HCT116 (cell line): Measurements from ENCODE around the gene PPP1R1C. TPM values are rescaled to one million over a fixed set of nuclear protein-coding genes. Genes with fewer than 3 reads are reported as not detected.

ENCODE experiments used
- ATAC-seq: fragments of 200-7000 bp; cut with Tn5 transposase; 2 replicates; pipeline ENCODE4 v1.9.1; 2020; ENCODE audit warnings: mild to moderate bottlenecking, moderate library complexity
- BruUV-seq: library from RNA; stranded (reverse); fragments of 400-500 nt; replicated peaks from 2 replicates; lab custom pipeline; 2021; lab: Mats Ljungman, UMichigan
- CTCF ChIA-PET: fragments of 300-600 bp; sonication (Branson Sonifier 250); formaldehyde crosslinking; loops from one replicate; lab custom pipeline; 2021; ENCODE audit warnings: antibody characterized with exemption; lab: Charles Lee
- POLR2A ChIA-PET: fragments of 300-600, 350-600 bp; sonication (Branson Sonifier 250); formaldehyde crosslinking; loops from one replicate; lab custom pipeline; 2021; ENCODE audit warnings: antibody characterized with exemption; lab: Charles Lee
- RAD21 ChIA-PET, 2 experiments: fragments of 300-600 bp; sonication (Branson Sonifier 250); formaldehyde crosslinking; loops; one replicate each; lab custom pipeline; 2023; ENCODE audit warnings: low total read pairs in 2 of 2; ENCODE audit not compliant: uncharacterized antibody in 2 of 2, unreplicated experiment in 2 of 2, low non-redundant PET in 1 of 2; lab: Charles Lee
- DNase-seq: peaks from one replicate; pipeline ENCODE4 v3.0.0-alpha.2; 2010; ENCODE audit warnings: low read depth, low spot score
- H2AFZ ChIP-seq: fragments of 200-600 bp; shearing (Covaris generic), sonication (generic); 2 replicates; pipeline ENCODE4 v1.6.1; 2017; ENCODE audit warnings: low read depth, mixed run types, mixed read lengths, antibody characterized with exemption, low read length; ENCODE audit not compliant: poor library complexity, severe bottlenecking
- H3K27ac ChIP-seq: 2 replicates; pipeline ENCODE4 v1.5.1; 2012; ENCODE audit warnings: low read depth, low read length
- H3K27me3 ChIP-seq: fragments of 200-600 bp; sonication (generic); 2 replicates; pipeline ENCODE4 v1.6.1; 2016; ENCODE audit warnings: mixed run types, low read length, mixed read lengths; ENCODE audit not compliant: insufficient read depth
- H3K36me3 ChIP-seq, 2 experiments: fragments of 200-500 bp in 1 of 2; fragments of 200-600 bp in 1 of 2; sonication (Bioruptor generic) in 1 of 2; sonication (generic) in 1 of 2; 2 replicates each; pipeline versions ENCODE4 v1.5.1 to v1.6.1; 2014 to 2016; ENCODE audit warnings: low read length in 2 of 2, inconsistent platforms in 1 of 2, mixed read lengths in 1 of 2, mixed run types in 1 of 2; ENCODE audit not compliant: insufficient read depth in 2 of 2, control insufficient read depth in 1 of 2
- H3K4me1 ChIP-seq, 2 experiments: fragments of 200-600 bp in 1 of 2; sonication (generic) in 1 of 2; 2 replicates each; pipeline versions ENCODE4 v1.5.1 to v1.6.1; 2012 to 2017; ENCODE audit warnings: low read length in 2 of 2, inconsistent platforms in 1 of 2, mild to moderate bottlenecking in 1 of 2, mixed read lengths in 1 of 2, mixed run types in 1 of 2, moderate library complexity in 1 of 2; ENCODE audit not compliant: insufficient read depth in 2 of 2, control insufficient read depth in 1 of 2
- H3K4me2 ChIP-seq: fragments of 200-600 bp; sonication (generic); 2 replicates; pipeline ENCODE4 v1.6.1; 2017; ENCODE audit warnings: mixed run types, low read length, mixed read lengths
- H3K4me3 ChIP-seq, 2 experiments: fragments of 200-600 bp in 1 of 2; sonication (generic) in 1 of 2; replicated peaks in 1 of 2; 2 replicates each; pipeline ENCODE4 v1.5.1; 2011 to 2016; ENCODE audit warnings: low read length in 2 of 2, control low read depth in 1 of 2, low read depth in 1 of 2, mild to moderate bottlenecking in 1 of 2, mixed read lengths in 1 of 2, mixed run types in 1 of 2
- H3K79me2 ChIP-seq: fragments of 200-600 bp; sonication (generic); 2 replicates; pipeline ENCODE4 v1.6.1; 2017; ENCODE audit warnings: mild to moderate bottlenecking, mixed run types, low read length, moderate library complexity, mixed read lengths; ENCODE audit not compliant: insufficient read depth
- H3K9ac ChIP-seq: fragments of 200-600 bp; sonication (generic); 2 replicates; pipeline ENCODE4 v1.6.1; 2016; ENCODE audit warnings: low read length, mixed read lengths
- H3K9me2 ChIP-seq: fragments of 200-600 bp; sonication (generic), shearing (Covaris generic); 2 replicates; pipeline ENCODE4 v1.6.1; 2017; ENCODE audit warnings: mixed run types, mild to moderate bottlenecking, moderate library complexity; ENCODE audit not compliant: insufficient read depth
- H3K9me3 ChIP-seq, 2 experiments: fragments of 200-500 bp in 1 of 2; fragments of 200-600 bp in 1 of 2; sonication (Bioruptor generic) in 1 of 2; sonication (generic) in 1 of 2; 2 replicates each; pipeline ENCODE4 v1.6.1; 2014 to 2017; ENCODE audit warnings: low read length in 2 of 2, mixed read lengths in 2 of 2, inconsistent platforms in 1 of 2, low read depth in 1 of 2, mild to moderate bottlenecking in 1 of 2, mixed run types in 1 of 2, moderate library complexity in 1 of 2; ENCODE audit not compliant: control insufficient read depth in 1 of 2, insufficient read depth in 1 of 2
- H4K20me1 ChIP-seq: fragments of 200-600 bp; sonication (generic), shearing (Covaris generic); 2 replicates; pipeline ENCODE4 v1.6.1; 2017; ENCODE audit warnings: mixed run types, mild to moderate bottlenecking, moderate library complexity; ENCODE audit not compliant: insufficient read depth
- CBX3 ChIP-seq: IDR thresholded peaks from 2 replicates; pipeline ENCODE4 v1.6.1; 2012; ENCODE audit warnings: low read depth
- ELF1 ChIP-seq: IDR thresholded peaks from 2 replicates; pipeline ENCODE4 v1.6.1; 2012; ENCODE audit warnings: low read depth, borderline replicate concordance
- FOSL1 ChIP-seq: IDR thresholded peaks from 2 replicates; pipeline ENCODE4 v1.6.1; 2012; ENCODE audit warnings: low read depth
- POLR2A ChIP-seq: IDR thresholded peaks from 2 replicates; pipeline ENCODE4 v1.7.0; 2011; ENCODE audit warnings: borderline replicate concordance; ENCODE audit not compliant: insufficient read depth, insufficient read length; ENCODE audit errors: extremely low read depth
- POLR2AphosphoS5 ChIP-seq: IDR thresholded peaks from 2 replicates; pipeline ENCODE4 v1.6.1; 2011; ENCODE audit warnings: mild to moderate bottlenecking, low read depth, low read length, moderate library complexity
- RAD21 ChIP-seq: IDR thresholded peaks from 2 replicates; pipeline ENCODE4 v1.6.1; 2012; ENCODE audit warnings: low read depth, mild to moderate bottlenecking
- SP1 ChIP-seq: IDR thresholded peaks from 2 replicates; pipeline ENCODE4 v1.6.1; 2012; ENCODE audit warnings: low read depth
- TCF7L2 ChIP-seq: IDR thresholded peaks from 2 replicates; pipeline ENCODE4 v1.7.0; 2011; ENCODE audit warnings: borderline replicate concordance, inconsistent platforms; ENCODE audit not compliant: insufficient read depth, insufficient read length; ENCODE audit errors: extremely low read depth
- ZFX ChIP-seq: fragments of 450-650 bp; IDR thresholded peaks from 2 replicates; pipeline ENCODE4 v1.6.1; 2017
- intact Hi-C: fragments of 100-400 bp; cut with micrococcal nuclease; formaldehyde crosslinking; loops from 2 replicates; pipeline ENCODE4 v1.10.0; 2022
- total RNA-seq: library from RNA; stranded (reverse); gene quantifications from one replicate; pipeline ENCODE4 v1.2.1, GENCODE V29; 2021; ENCODE audit not compliant: unreplicated experiment
- TF ChIP-seq, protein P1 (sequence below): IDR thresholded peaks from 2 replicates; pipeline ENCODE4 v1.6.1; 2012
- TF ChIP-seq, protein P2 (sequence below): IDR thresholded peaks from 2 replicates; pipeline ENCODE4 v1.6.1; 2011; ENCODE audit warnings: mild to moderate bottlenecking, low read length, moderate library complexity; ENCODE audit not compliant: insufficient replicate concordance; ENCODE audit errors: extremely low read depth

PPP1R1C gene
- total RNA-seq, 1 experiment from 2014 or later, result 17.8 TPM

DNA sequence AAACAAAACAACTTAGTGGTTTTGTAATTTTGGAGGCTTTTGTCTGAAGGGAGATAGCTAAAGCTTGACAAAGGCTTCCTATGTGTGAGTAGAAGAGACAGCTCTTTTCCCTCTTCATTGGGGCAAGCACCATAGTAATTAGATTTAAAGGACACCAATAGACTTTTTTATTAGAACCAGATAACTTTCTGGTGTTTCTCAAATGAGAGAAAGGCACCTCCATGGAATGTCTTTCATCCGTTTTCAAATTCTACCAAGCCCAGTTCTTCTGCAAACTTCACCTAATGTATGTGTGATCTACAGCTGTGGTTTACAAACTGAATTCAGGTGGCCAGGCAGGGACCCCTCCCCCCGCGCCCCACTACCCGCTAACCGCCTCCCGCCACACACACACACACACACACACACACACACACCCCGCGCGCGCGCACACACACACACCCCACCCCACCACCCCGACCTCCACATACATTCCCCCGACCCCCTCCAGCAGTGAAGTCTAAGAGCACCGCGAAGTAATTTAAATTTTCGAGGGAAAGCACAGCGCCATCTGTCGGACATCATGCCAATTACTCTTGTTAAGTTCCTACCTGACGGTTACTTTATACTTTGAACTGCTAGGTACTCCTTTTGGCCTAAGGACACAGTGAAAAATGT, 31.6 kb upstream of the PPP1R1C start (continued):
- TF ChIP-seq, protein P1, sequence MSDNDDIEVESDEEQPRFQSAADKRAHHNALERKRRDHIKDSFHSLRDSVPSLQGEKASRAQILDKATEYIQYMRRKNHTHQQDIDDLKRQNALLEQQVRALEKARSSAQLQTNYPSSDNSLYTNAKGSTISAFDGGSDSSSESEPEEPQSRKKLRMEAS, result 0 out of 2 replicates have a peak, but pooled peaks have one; percentile 40
- TF ChIP-seq TCF7L2, result peak; percentile 45
- 0 out of 2 replicates have a peak, but pooled peaks have one; percentile 20 for TF ChIP-seq POLR2AphosphoS5
- no peak; the same call in 1 of the 2 replicates for TF ChIP-seq SP1

DNA sequence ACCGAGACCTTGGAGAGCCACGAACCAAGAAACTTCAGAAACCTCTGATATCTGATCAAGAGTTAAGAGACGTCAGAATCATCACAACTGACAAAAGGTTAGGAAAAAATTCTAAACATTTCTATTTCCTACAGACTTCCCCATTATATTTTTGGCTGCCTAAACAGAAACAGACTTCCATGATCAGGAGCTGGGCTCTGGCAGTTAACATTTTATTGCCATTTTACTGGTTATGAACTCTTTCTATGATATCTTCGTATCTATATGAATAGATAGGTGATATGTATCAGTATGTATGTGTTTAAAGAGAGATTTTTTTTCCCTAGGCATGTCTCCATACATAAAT, 31.1 kb upstream of the PPP1R1C start:
- peak overlapping the region; percentile 98 for H3K27ac ChIP-seq
- H3K9ac ChIP-seq, result peak overlapping the region; percentile 61
- intact Hi-C loops, result loop anchor here (5.0 kb wide), 1 partner anchor 172 kb away; no protein-coding TSS in a partner anchor
- BruUV-seq, result TSS peak; percentile 77
- H3K4me2 ChIP-seq, result peak overlapping the region; percentile 59
- no peak for TF ChIP-seq FOSL1
- no peak for TF ChIP-seq POLR2A
- TF ChIP-seq CBX3, result no peak
- TF ChIP-seq ELF1, result no peak
- no peak for TF ChIP-seq RAD21
- TF ChIP-seq ZFX, result no peak
- TF ChIP-seq, protein P2, sequence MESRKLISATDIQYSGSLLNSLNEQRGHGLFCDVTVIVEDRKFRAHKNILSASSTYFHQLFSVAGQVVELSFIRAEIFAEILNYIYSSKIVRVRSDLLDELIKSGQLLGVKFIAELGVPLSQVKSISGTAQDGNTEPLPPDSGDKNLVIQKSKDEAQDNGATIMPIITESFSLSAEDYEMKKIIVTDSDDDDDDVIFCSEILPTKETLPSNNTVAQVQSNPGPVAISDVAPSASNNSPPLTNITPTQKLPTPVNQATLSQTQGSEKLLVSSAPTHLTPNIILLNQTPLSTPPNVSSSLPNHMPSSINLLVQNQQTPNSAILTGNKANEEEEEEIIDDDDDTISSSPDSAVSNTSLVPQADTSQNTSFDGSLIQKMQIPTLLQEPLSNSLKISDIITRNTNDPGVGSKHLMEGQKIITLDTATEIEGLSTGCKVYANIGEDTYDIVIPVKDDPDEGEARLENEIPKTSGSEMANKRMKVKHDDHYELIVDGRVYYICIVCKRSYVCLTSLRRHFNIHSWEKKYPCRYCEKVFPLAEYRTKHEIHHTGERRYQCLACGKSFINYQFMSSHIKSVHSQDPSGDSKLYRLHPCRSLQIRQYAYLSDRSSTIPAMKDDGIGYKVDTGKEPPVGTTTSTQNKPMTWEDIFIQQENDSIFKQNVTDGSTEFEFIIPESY, result no peak
- DNase-seq (no peak), ATAC-seq (peak; percentile 5; the same call in 1 of the 2 replicates)
- ChIA-PET POLR2A (interaction anchor here (0.8 to 2.0 kb wide), 4 partner anchors 22 to 55 kb away, joined by 3 to 5 read pairs (median 4); no protein-coding TSS in a partner anchor), CTCF (interaction anchor here (0.9 to 2.7 kb wide), 9 partner anchors 17 to 216 kb away, joined by 3 to 17 read pairs (median 6); no protein-coding TSS in a partner anchor), RAD21 (interaction anchor here in 1 of 2 experiments (0.9 kb wide), 2 partner anchors 123 to 213 kb away, joined by 3 to 4 read pairs; no protein-coding TSS in a partner anchor)
- no peak overlapping the region for H2AFZ ChIP-seq
- H3K36me3 ChIP-seq, result no peaks in the 10 kb centered on the region
- H3K9me2 ChIP-seq, result no peaks in the 10 kb centered on the region
- no peaks in the 10 kb centered on the region for H3K9me3 ChIP-seq
- peak overlapping the region; percentile 22 to 39 for H3K4me3 ChIP-seq
- H3K79me2 ChIP-seq, result peaks cover 27% of the 10 kb centered on the region
- H3K27me3 ChIP-seq, result no peaks in the 10 kb centered on the region
- H3K4me1 ChIP-seq, result peaks cover 79 to 97% of the 10 kb centered on the region in 2 experiments
- H4K20me1 ChIP-seq, result no peaks in the 10 kb centered on the region
